CD4-positive, alpha-beta T cell treated with Interferon alpha-2 for 1 hour (primary cell): Measurements from ENCODE around the gene GPR135.

Experiments used
- DNase-seq, 2 donors: peaks; one replicate each; pipeline ENCODE4 v3.0.0-alpha.2; 2020 to 2022

The GPR135 gene

DNA sequence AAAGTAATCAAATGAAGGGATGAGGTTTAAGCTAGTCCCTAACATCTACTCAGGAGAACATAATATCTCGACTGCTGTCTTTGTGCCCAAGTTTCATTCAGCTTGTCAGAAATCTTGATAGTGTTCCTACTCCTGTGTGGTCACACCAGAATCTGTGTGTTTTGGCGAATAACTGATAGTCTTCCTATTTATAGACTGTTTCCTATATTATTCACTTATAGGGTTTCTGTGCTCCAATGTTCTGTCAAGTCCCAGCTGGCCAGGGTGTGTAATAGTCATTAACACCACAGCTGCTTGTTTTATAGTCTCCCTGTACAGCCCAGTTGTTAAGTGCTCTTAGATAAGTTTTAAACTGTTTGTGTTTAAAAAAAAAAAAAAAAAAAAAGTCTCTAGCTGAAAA lies 45.9 kb downstream of the GPR135 start:
- no peak for DNase-seq

DNA sequence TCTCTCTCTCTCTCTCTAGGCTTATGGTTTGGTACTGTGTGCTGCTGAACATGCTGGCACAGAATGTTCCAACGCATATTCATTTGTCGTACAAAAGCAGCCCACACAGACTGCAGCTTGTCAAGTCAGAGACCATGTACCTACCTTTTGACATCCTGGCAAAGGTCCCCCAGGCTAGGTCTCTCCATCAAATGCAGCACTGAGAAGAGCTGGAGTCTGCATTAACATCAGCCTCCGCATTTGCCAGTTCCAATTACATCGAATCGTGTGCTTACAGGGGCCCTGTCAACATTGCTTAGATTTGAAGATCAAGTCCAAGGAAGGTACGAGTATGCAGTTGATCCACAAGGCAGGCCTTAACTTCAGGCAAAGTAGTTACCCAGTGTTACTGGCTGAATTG lies 47.9 kb downstream of the GPR135 start:
- no peak for DNase-seq

DNA sequence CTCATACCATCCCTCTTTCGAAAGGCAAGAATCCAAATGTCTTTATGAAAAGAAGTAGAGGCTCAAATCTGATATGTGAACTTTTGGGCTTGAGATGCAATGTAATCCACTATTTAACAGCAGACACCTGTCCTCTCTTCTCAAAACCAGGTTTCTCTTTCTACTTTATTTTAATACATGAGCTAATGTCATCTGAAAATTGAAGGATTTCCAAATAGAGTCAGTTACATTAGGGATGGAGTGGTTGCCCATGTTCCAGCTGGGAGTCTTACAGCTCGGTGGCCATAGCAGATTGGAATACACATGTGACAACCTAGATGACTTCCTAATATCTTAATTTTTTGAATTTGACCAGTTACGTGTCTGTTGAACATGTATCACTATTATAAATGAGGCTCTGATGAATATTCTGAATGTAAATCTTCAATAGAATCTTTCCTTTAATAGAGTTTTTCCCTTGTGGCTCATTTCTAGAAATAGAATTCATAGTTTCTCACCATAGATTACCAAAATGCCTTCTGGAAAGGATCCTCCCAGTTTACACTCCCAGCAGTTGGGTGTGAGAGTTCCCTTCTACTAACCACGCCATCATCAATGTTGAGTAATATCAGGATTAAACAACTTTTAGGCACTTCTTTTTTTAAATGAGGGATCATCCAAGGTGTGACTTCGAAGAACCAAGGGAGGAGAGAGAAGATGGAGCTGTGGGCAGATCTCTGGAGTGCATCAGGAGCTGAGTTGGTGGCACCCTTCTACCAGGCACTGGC lies 49.2 kb downstream of the GPR135 start:
- DNase-seq: no peak
